OCI-LY7 (cell line): Measurements from ENCODE around the gene SIPA1L3. TPM values are rescaled to one million over a fixed set of nuclear protein-coding genes. Genes with fewer than 3 reads are reported as not detected.

Experiments used
- BruUV-seq: library from RNA; stranded (reverse); fragments of 400-500 nt; replicated peaks from 2 replicates; lab custom pipeline; 2021; lab: Mats Ljungman, UMichigan
- CTCF ChIA-PET: fragments of 300-600 bp; sonication (Branson Sonifier 250); formaldehyde crosslinking; loops from one replicate; lab custom pipeline; 2022; ENCODE audit warnings: antibody characterized with exemption; ENCODE audit not compliant: unreplicated experiment; lab: Charles Lee
- POLR2A ChIA-PET: fragments of 300-600 bp; sonication (Branson Sonifier 250); formaldehyde crosslinking; loops from one replicate; lab custom pipeline; 2022; ENCODE audit warnings: antibody characterized with exemption; lab: Charles Lee
- DNase-seq: peaks from one replicate; pipeline ENCODE4 v3.0.0-alpha.2; 2015; ENCODE audit warnings: low spot score
- H2AFZ ChIP-seq: fragments of 200-600 bp; sonication (generic), shearing (Covaris generic); 2 replicates; pipeline ENCODE4 v1.6.1; 2014; ENCODE audit warnings: mild to moderate bottlenecking, antibody characterized with exemption, low read length, moderate library complexity
- H3K27ac ChIP-seq: fragments of 200-600 bp; sonication (generic); 2 replicates; pipeline ENCODE4 v1.5.1; 2014; ENCODE audit warnings: mixed run types, low read depth, mild to moderate bottlenecking, moderate library complexity, low read length, inconsistent platforms; ENCODE audit not compliant: poor library complexity, severe bottlenecking
- H3K36me3 ChIP-seq: fragments of 200-600 bp; sonication (generic); 2 replicates; pipeline ENCODE4 v1.6.1; 2014; ENCODE audit warnings: mild to moderate bottlenecking, antibody characterized with exemption, low read length, moderate library complexity, mixed read lengths; ENCODE audit not compliant: insufficient read depth
- H3K4me1 ChIP-seq: fragments of 200-600 bp; sonication (generic); 2 replicates; pipeline ENCODE4 v1.5.1; 2014; ENCODE audit warnings: mild to moderate bottlenecking, low read length; ENCODE audit not compliant: insufficient read depth, poor library complexity, severe bottlenecking
- H3K4me2 ChIP-seq: fragments of 200-600 bp; sonication (generic); 2 replicates; pipeline ENCODE4 v1.6.1; 2014; ENCODE audit warnings: mild to moderate bottlenecking, low read length
- H3K4me3 ChIP-seq: fragments of 200-600 bp; sonication (generic); 2 replicates; pipeline ENCODE4 v1.5.1; 2014; ENCODE audit warnings: mild to moderate bottlenecking, low read depth, low read length; ENCODE audit not compliant: poor library complexity, severe bottlenecking
- H3K79me2 ChIP-seq: fragments of 200-600 bp; sonication (generic); 2 replicates; pipeline ENCODE4 v1.6.1; 2016; ENCODE audit warnings: low read depth, mild to moderate bottlenecking, low read length, moderate library complexity, mixed read lengths; ENCODE audit not compliant: insufficient read depth
- H3K9me2 ChIP-seq: fragments of 200-600 bp; sonication (generic); 2 replicates; pipeline ENCODE4 v1.6.1; 2016; ENCODE audit warnings: mild to moderate bottlenecking, low read length, mixed read lengths; ENCODE audit not compliant: insufficient read depth
- H3K9me3 ChIP-seq: fragments of 200-600 bp; sonication (generic); 2 replicates; pipeline ENCODE4 v1.6.1; 2014; ENCODE audit warnings: mild to moderate bottlenecking, mixed run types, low read length, mixed read lengths
- H4K20me1 ChIP-seq: fragments of 200-600 bp; sonication (generic); 2 replicates; pipeline ENCODE4 v1.6.1; 2014; ENCODE audit warnings: mild to moderate bottlenecking, antibody characterized with exemption, low read length, moderate library complexity, mixed read lengths; ENCODE audit not compliant: insufficient read depth
- CTCF ChIP-seq: fragments of 200-600 bp; sonication (generic); conservative IDR thresholded peaks from 2 replicates; pipeline ENCODE4 v1.5.1; 2014; ENCODE audit warnings: mild to moderate bottlenecking, antibody characterized with exemption, low read length, moderate library complexity, mixed read lengths
- EZH2phosphoT487 ChIP-seq: fragments of 200-600 bp; sonication (generic); IDR thresholded peaks from 2 replicates; pipeline ENCODE4 v1.6.1; 2018; ENCODE audit warnings: low read depth, borderline replicate concordance, mild to moderate bottlenecking, mixed run types, antibody characterized with exemption, low read length, moderate library complexity, mixed read lengths
- intact Hi-C: fragments of 100-400 bp; cut with micrococcal nuclease; formaldehyde crosslinking; loops from one replicate; pipeline ENCODE4 v1.10.0; 2022; ENCODE audit not compliant: unreplicated experiment
- total RNA-seq, 2 experiments: library from RNA; depleted of rRNA in 1 of 2; stranded (reverse); fragments of >200 nt in 1 of 2; shearing (Covaris generic) in 1 of 2; gene quantifications; 2 replicates each; pipeline ENCODE4 v1.2.3, GENCODE V29; 2014 to 2022

Gene SIPA1L3
- total RNA-seq, 2 experiments from 2014 or later, result 21.2 to 84.4 TPM

- Histone ChIP-seq H3K4me2 (0 out of 2 replicates have a peak overlapping the region, but pooled peaks have one; percentile 82), H3K9me2 (no peaks in the 10 kb centered on the region), H3K4me3 (no peak overlapping the region), H4K20me1 (no peaks in the 10 kb centered on the region), H2AFZ (no peak overlapping the region), H3K36me3 (peaks cover 32% of the 10 kb centered on the region), H3K9me3 (peaks cover 18% of the 10 kb centered on the region; the same call in 1 of the 2 replicates), H3K4me1 (peaks cover 54% of the 10 kb centered on the region), H3K79me2 (peaks cover 15% of the 10 kb centered on the region; the same call in 1 of the 2 replicates), H3K27ac (peak overlapping the region; percentile 97)
- CTCF ChIA-PET, result no interaction called here
- POLR2A ChIA-PET, result interaction anchor here (0.6 to 3.0 kb wide), 2 partner anchors 27 to 122 kb away, joined by 4 to 20 read pairs; no protein-coding TSS in a partner anchor
- intact Hi-C loops, result loop anchor here (5.0 kb wide), 1 partner anchor 104 kb away; no protein-coding TSS in a partner anchor
- TF ChIP-seq CTCF (no peak), EZH2phosphoT487 (no peak)
- no peak for DNase-seq
- BruUV-seq, result no TSS peak
Observed at GRCh38 chr19:38031423-38031770, 124.4 kb downstream of the SIPA1L3 start.

GRCh38 chr19:38032151-38032550 is 125.1 kb downstream of the SIPA1L3 start:
- H2AFZ ChIP-seq, result no peak overlapping the region
- intact Hi-C loops, result loop anchor here (5.0 kb wide), 1 partner anchor 105 kb away; no protein-coding TSS in a partner anchor
- H3K4me2 ChIP-seq, result peak overlapping the region; percentile 82
- ChIA-PET POLR2A (interaction anchor here (0.7 to 3.0 kb wide), 3 partner anchors 28 to 115 kb away, joined by 3 to 20 read pairs (median 4); no protein-coding TSS in a partner anchor), CTCF (no interaction called here)
- no peaks in the 10 kb centered on the region for H3K9me2 ChIP-seq
- BruUV-seq, result no TSS peak
- TF ChIP-seq EZH2phosphoT487 (no peak), CTCF (no peak)
- peaks cover 61% of the 10 kb centered on the region for H3K4me1 ChIP-seq
- H3K79me2 ChIP-seq, result peaks cover 15% of the 10 kb centered on the region; the same call in 1 of the 2 replicates
- DNase-seq, result no peak
- peaks cover 18% of the 10 kb centered on the region; the same call in 1 of the 2 replicates for H3K9me3 ChIP-seq
- H4K20me1 ChIP-seq, result no peaks in the 10 kb centered on the region
- H3K27ac ChIP-seq, result peak overlapping the region; percentile 97
- H3K4me3 ChIP-seq, result no peak overlapping the region
- H3K36me3 ChIP-seq, result peaks cover 32% of the 10 kb centered on the region

GRCh38 chr19:38032951-38033350 is 125.9 kb downstream of the SIPA1L3 start:
- Histone ChIP-seq H3K36me3 (peaks cover 32% of the 10 kb centered on the region), H3K9me2 (no peaks in the 10 kb centered on the region), H4K20me1 (no peaks in the 10 kb centered on the region), H3K4me2 (peak overlapping the region; percentile 82), H2AFZ (peak overlapping the region; percentile 17; the same call in 1 of the 2 replicates), H3K9me3 (peaks cover 18% of the 10 kb centered on the region; the same call in 1 of the 2 replicates), H3K27ac (peak overlapping the region; percentile 97), H3K79me2 (peaks cover 15% of the 10 kb centered on the region; the same call in 1 of the 2 replicates), H3K4me1 (peaks cover 69% of the 10 kb centered on the region), H3K4me3 (peak overlapping the region; percentile 56)
- POLR2A ChIA-PET, result interaction anchor here (0.9 to 3.5 kb wide), 6 partner anchors 8 to 105 kb away, joined by 3 to 32 read pairs (median 9); no protein-coding TSS in a partner anchor
- TF ChIP-seq EZH2phosphoT487 (no peak), CTCF (no peak)
- CTCF ChIA-PET, result interaction anchor here (1.1 kb wide), 1 partner anchor 29 kb away, joined by 10 read pairs; no protein-coding TSS in a partner anchor
- intact Hi-C loops, result loop anchor here (1.0 to 5.0 kb wide), 2 partner anchors 15 to 106 kb away; no protein-coding TSS in a partner anchor
- DNase-seq, result no peak
- BruUV-seq, result TSS peak; percentile 95
